ENCODE measurements around the gene AARSD1.

GRCh38 chr17:42967925-42968324, 3.7 kb upstream of the AARSD1 start:
- no peak for TF ChIP-seq YY1 (IDR thresholded peaks at IDR 0.05; ENCODE audit: insufficient read depth, insufficient read length)
- no peak for TF ChIP-seq ZNF274 (IDR thresholded peaks at IDR 0.05; ENCODE audit: low read depth, low read length)
- TF ChIP-seq SUZ12 (IDR thresholded peaks at IDR 0.05; ENCODE audit: extremely low read depth, insufficient read depth, insufficient read length), result no peak

All from NT2/D1 (cell line).